ENCODE measurements around the gene PLCB4.

DNA sequence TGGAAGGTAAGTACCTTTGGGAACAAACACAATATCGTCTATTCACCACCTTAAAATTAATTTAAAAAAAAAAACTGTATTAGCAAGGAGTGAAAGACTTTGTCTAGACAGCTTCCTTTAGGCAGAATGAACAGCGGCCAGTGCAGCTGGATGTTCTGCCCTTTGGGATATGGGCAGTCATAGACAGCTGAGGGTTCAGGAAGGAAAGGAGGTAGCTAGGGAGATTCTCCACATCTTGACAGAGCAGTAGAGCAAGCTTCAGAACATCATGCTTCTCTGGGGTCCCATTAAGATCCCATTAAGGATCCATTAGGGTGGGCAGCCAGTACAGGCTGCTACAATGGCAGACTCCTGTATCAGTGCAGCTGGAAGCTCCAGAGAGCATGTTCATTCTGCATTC lies 46.5 kb upstream of the PLCB4 start:
- TF ChIP-seq POLR2AphosphoS5 (IDR thresholded peaks at IDR 0.05; ENCODE audit: low read depth, low read length) = no peak
- TF ChIP-seq POLR2A (IDR thresholded peaks at IDR 0.05; ENCODE audit: low read depth, low read length) = no peak
- no peak for TF ChIP-seq TAF1 (IDR thresholded peaks at IDR 0.05; ENCODE audit: borderline replicate concordance, low read depth, low read length)
